OCI-LY7 (cell line): ENCODE data around the gene BTBD2.

Source experiments
- EZH2phosphoT487 ChIP-seq: fragments of 200-600 bp; sonication (generic); IDR thresholded peaks from 2 replicates; pipeline ENCODE4 v1.6.1; 2018; ENCODE audit warnings: low read depth, borderline replicate concordance, mild to moderate bottlenecking, mixed run types, antibody characterized with exemption, low read length, moderate library complexity, mixed read lengths
- TF ChIP-seq, protein P1 (sequence below): fragments of 200-600 bp; sonication (generic); conservative IDR thresholded peaks from 2 replicates; pipeline ENCODE4 v1.5.1; 2014; ENCODE audit warnings: mild to moderate bottlenecking, antibody characterized with exemption, low read length, moderate library complexity, mixed read lengths

GRCh38 chr19:2040647-2041432, 25.3 kb upstream of the BTBD2 start:
- TF ChIP-seq, protein P1, sequence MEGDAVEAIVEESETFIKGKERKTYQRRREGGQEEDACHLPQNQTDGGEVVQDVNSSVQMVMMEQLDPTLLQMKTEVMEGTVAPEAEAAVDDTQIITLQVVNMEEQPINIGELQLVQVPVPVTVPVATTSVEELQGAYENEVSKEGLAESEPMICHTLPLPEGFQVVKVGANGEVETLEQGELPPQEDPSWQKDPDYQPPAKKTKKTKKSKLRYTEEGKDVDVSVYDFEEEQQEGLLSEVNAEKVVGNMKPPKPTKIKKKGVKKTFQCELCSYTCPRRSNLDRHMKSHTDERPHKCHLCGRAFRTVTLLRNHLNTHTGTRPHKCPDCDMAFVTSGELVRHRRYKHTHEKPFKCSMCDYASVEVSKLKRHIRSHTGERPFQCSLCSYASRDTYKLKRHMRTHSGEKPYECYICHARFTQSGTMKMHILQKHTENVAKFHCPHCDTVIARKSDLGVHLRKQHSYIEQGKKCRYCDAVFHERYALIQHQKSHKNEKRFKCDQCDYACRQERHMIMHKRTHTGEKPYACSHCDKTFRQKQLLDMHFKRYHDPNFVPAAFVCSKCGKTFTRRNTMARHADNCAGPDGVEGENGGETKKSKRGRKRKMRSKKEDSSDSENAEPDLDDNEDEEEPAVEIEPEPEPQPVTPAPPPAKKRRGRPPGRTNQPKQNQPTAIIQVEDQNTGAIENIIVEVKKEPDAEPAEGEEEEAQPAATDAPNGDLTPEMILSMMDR = no peak
- TF ChIP-seq EZH2phosphoT487 = no peak
